Bronchial epithelial cell (primary cell): ENCODE results near the gene NUP210. TPM values are rescaled to one million over a fixed set of nuclear protein-coding genes. Genes with fewer than 3 reads are reported as not detected.

ENCODE experiments used
- DNase-seq: peaks from one replicate; pipeline ENCODE4 v3.0.0-alpha.2; 2010; ENCODE audit warnings: low read depth
- FAIRE-seq: peaks from 2 replicates; lab custom pipeline; 2011; peaks lifted over from hg19 to GRCh38; lab: Jason Lieb, UNC
- H3K27me3 ChIP-seq: 2 replicates; pipeline ENCODE4 v1.5.1; 2011; ENCODE audit warnings: low read length; ENCODE audit not compliant: control insufficient read depth, insufficient read depth
- H3K36me3 ChIP-seq: 2 replicates; pipeline ENCODE4 v1.5.1; 2011; ENCODE audit warnings: low read length; ENCODE audit not compliant: control insufficient read depth, insufficient read depth
- H3K4me3 ChIP-seq: 2 replicates; pipeline ENCODE4 v1.5.1; 2011; ENCODE audit warnings: mild to moderate bottlenecking, low read depth, low read length, control low read depth
- total RNA-seq: library from RNA; depleted of rRNA; stranded (reverse); fragments of >200 nt; gene quantifications from 2 replicates; pipeline ENCODE4 v1.2.1, GENCODE V29; 2014
- TF ChIP-seq, protein P1 (sequence below): IDR thresholded peaks from 2 replicates; pipeline ENCODE4 v1.5.1; 2011; ENCODE audit warnings: mild to moderate bottlenecking, moderate library complexity, low read length, control low read depth, inconsistent platforms; ENCODE audit not compliant: insufficient read depth, severe bottlenecking

NUP210 gene
- total RNA-seq, 1 donor from 2014 or later, result not detected

DNA sequence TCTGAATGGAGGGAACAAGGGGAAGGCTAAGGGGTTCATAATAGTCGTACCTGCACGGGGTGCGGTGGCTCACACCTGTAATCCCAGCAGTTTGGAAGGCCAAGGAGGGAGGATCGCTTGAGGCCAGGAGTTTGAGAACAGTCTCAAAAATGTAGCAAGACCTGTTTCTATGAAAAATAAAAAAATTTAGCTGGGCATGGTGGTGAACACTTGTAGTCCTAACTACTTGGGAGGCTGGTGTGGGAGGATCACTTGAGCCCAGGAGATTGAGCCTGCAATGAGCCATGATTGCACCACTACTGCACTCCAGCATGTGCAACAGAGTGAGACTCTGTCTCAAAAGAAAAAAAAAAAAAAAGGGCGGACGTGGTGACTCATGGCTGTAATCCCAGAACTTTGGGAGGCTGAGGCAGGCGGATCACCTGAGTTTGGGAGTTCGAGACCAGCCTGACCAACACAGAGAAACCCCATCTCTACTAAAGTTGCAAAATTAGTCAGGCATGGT is 42.1 kb upstream of the NUP210 start:
- Histone ChIP-seq H3K27me3 (peaks cover 2% of the 10 kb centered on the region), H3K4me3 (no peak overlapping the region), H3K36me3 (no peaks in the 10 kb centered on the region)
- TF ChIP-seq, protein P1, sequence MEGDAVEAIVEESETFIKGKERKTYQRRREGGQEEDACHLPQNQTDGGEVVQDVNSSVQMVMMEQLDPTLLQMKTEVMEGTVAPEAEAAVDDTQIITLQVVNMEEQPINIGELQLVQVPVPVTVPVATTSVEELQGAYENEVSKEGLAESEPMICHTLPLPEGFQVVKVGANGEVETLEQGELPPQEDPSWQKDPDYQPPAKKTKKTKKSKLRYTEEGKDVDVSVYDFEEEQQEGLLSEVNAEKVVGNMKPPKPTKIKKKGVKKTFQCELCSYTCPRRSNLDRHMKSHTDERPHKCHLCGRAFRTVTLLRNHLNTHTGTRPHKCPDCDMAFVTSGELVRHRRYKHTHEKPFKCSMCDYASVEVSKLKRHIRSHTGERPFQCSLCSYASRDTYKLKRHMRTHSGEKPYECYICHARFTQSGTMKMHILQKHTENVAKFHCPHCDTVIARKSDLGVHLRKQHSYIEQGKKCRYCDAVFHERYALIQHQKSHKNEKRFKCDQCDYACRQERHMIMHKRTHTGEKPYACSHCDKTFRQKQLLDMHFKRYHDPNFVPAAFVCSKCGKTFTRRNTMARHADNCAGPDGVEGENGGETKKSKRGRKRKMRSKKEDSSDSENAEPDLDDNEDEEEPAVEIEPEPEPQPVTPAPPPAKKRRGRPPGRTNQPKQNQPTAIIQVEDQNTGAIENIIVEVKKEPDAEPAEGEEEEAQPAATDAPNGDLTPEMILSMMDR, result no peak
- FAIRE-seq, result no peak
- DNase-seq, result no peak

DNA sequence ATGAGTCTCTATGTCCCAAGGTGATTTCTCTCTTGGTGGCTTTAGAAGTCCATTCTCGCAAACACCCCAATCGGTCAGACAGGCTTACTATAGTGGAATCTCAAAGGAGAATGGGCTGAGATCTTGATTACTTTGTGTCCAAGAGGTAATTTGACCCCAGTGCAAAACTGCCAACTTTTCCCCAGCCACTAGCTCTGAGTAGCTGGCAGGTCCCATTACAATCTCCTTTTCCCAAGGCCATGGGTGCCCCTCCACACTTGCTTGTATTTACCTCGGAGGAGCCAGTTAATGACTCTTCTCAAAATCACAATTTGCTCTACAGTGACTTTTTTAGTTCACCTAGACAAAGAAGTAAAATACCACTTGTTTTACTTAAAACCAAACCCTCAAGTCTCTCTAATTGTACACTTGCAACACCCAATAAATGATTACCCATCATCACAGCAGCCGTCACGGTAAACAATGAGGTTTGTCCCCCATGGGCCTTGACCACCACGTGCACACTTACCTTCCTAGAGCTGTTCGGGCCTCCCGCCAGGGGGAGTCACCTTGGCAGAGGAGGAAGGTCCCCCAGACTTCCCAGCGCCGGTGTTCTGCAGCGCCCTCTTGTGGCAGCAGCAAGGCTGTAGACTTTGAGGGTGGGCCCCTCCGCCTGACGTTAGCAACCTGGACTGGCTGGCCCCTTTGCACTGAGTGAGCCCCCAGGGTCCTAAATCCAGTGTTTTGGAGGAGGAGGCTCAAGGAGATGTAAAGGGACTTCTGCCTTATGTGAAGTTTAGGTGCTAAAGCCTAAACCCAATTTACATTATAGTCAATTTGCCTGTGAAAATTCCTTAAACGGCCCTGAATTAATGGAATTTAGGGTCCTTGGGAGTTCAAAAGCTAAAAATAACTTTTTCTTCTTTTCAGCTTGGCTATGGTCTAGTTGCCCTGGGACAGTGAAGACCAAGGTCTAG is 41.3 kb upstream of the NUP210 start:
- TF ChIP-seq, protein P1, result peak; percentile 64
- no peaks in the 10 kb centered on the region for H3K36me3 ChIP-seq
- H3K4me3 ChIP-seq, result no peak overlapping the region
- peak; percentile 35 for DNase-seq
- peaks cover 2% of the 10 kb centered on the region for H3K27me3 ChIP-seq
- FAIRE-seq, result no peak

DNA sequence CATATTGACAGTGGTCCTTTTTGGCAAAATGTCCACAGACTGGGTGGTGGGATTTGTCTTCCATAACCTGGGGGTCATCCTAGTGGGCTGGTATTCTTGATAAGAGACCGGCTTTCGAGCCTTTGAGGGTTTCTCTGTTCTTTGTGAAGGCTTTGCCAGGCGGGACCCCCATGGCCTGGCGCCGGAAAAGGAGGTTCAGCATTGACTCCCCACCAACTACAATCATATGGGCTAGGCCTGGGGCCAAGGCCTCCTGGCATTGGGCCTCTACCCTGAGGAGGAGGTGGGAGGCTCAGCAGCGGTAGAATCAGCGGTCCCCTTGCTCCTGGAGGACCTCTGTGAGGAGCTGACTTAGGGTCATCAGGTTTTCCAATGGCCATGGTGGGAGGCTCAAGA is 40.2 kb upstream of the NUP210 start:
- no peak for DNase-seq
- Histone ChIP-seq H3K36me3 (no peaks in the 10 kb centered on the region), H3K4me3 (no peak overlapping the region), H3K27me3 (peaks cover 2% of the 10 kb centered on the region)
- no peak for FAIRE-seq
- TF ChIP-seq, protein P1, result no peak

DNA sequence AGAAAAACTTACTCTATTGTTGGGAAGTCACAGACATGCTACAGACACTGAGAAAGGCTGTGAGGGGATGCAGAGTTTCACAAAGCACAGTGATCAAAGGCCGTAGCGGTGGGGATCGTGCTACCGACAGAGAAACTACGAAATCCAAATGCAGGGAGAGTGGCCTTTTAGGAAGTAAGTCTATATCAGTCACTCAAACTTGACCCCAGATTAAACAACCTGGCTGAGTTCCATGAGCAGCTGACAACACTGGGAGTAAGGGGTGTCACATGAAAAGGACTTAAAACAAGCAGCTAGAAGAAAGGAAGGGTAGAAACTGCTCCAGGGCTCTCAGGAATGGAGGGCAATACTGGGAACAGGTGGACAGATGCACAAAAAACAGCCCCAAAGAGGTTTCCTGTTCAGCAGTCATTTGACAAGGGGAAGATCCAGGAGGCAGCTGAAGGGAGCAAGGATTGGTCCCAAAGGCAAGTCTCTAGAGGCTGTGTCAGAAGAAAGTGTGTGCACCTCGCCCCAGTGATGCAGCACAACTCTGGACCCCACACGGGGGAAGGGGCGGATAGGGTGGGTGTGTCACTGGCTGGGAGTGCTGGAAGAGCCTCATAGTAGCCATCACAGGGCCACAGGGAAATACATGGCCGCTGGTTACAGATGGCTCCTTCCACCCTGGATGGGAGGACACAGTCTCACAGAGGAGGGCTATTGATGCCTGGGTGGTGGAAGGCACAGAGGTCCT is 39.7 kb upstream of the NUP210 start:
- Histone ChIP-seq H3K4me3 (no peak overlapping the region), H3K36me3 (no peaks in the 10 kb centered on the region), H3K27me3 (no peaks in the 10 kb centered on the region)
- TF ChIP-seq, protein P1, result no peak
- DNase-seq (no peak), FAIRE-seq (no peak)

DNA sequence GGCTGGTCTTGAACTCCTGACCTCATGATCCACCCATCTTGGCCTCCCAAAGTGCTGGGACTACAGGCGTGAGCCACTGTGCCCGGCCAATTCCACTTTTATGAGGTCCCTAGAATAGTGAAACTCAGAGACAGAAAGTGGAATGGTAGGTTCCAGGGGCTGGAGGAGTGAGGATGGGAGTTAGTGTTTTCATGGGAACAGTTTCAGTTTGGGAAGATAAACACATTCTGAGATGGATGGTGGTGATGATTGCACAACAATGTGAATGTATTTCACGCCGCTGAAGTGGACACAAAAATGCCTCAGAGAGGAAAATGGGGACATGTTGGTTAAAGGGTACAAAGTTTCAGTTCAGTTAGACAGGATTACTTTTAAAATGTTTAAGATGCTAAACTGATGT is 37.5 kb upstream of the NUP210 start:
- TF ChIP-seq, protein P1, result no peak
- no peak for FAIRE-seq
- no peaks in the 10 kb centered on the region for H3K27me3 ChIP-seq

More for the DNA sequence above, 37.5 kb upstream of the NUP210 start:
- Histone ChIP-seq H3K36me3 (no peaks in the 10 kb centered on the region), H3K4me3 (no peak overlapping the region)
- DNase-seq, result no peak
